Smooth muscle cell (in vitro differentiated cells): Measurements from ENCODE around the gene COL8A1. TPM values are rescaled to one million over a fixed set of nuclear protein-coding genes. Genes with fewer than 3 reads are reported as not detected.

ENCODE experiments used
- DNase-seq: peaks from one replicate; lab custom pipeline; 2025; ENCODE audit not compliant: unreplicated experiment; lab: John Stamatoyannopoulos, UW
- H2AFZ ChIP-seq: fragments of 200-600 bp; sonication (generic); 2 replicates; pipeline ENCODE4 v1.6.0; 2016; ENCODE audit warnings: antibody characterized with exemption, low read depth, mild to moderate bottlenecking
- H3F3A ChIP-seq: fragments of 200-600 bp; sonication (generic); 2 replicates; pipeline ENCODE4 v1.6.0; 2017; ENCODE audit warnings: antibody characterized with exemption, low read depth
- H3K27ac ChIP-seq: fragments of 200-600 bp; sonication (generic); 2 replicates; pipeline ENCODE4 v1.5.1; 2016; ENCODE audit warnings: low read depth, mild to moderate bottlenecking
- H3K27me3 ChIP-seq: fragments of 200-600 bp; sonication (generic); 2 replicates; pipeline ENCODE4 v1.6.1; 2016; ENCODE audit warnings: low read depth, mild to moderate bottlenecking
- H3K36me3 ChIP-seq: fragments of 200-600 bp; sonication (generic); 2 replicates; pipeline ENCODE4 v1.5.1; 2016; ENCODE audit warnings: low read depth
- H3K4me1 ChIP-seq: fragments of 200-600 bp; sonication (generic); 2 replicates; pipeline ENCODE4 v1.5.1; 2016; ENCODE audit warnings: low read depth
- H3K4me2 ChIP-seq: fragments of 200-600 bp; sonication (generic); 2 replicates; pipeline ENCODE4 v1.6.0; 2016; ENCODE audit warnings: mild to moderate bottlenecking
- H3K4me3 ChIP-seq: fragments of 200-600 bp; sonication (generic); 2 replicates; pipeline ENCODE4 v1.5.1; 2016; ENCODE audit warnings: mild to moderate bottlenecking
- H3K79me2 ChIP-seq: fragments of 200-600 bp; sonication (generic); 2 replicates; pipeline ENCODE4 v1.6.0; 2016; ENCODE audit warnings: low read depth, mild to moderate bottlenecking
- H3K9ac ChIP-seq: fragments of 200-600 bp; sonication (generic); 2 replicates; pipeline ENCODE4 v1.6.0; 2016; ENCODE audit warnings: low read depth
- H3K9me3 ChIP-seq: fragments of 200-600 bp; sonication (generic); replicated peaks from 2 replicates; pipeline ENCODE4 v1.5.1; 2016; ENCODE audit warnings: low read depth
- H4K20me1 ChIP-seq: fragments of 200-600 bp; sonication (generic); 2 replicates; pipeline ENCODE4 v1.6.0; 2016; ENCODE audit warnings: low read depth
- WGBS: methylation state at CpG from one replicate; pipeline ENCODE4 v1.1.7; 2016; ENCODE audit warnings: low lambda C conversion rate; 5-methylcytosine and 5-hydroxymethylcytosine counted together
- polyA plus RNA-seq: library from polyadenylated mRNA; unstranded; fragments of >200 nt; fragmentation: Nextera tagmentation; extraction: Ambion mirVana; gene quantifications from 2 replicates; pipeline ENCODE4 v1.2.1, GENCODE V29; 2016
- total RNA-seq: library from RNA; depleted of rRNA; stranded (reverse); fragments of >200 nt; gene quantifications from 2 replicates; pipeline ENCODE4 v1.2.3, GENCODE V29; 2014
- TF ChIP-seq, protein P1 (sequence below): fragments of 200-600 bp; sonication (generic); IDR thresholded peaks from 2 replicates; pipeline ENCODE4 v1.5.1; 2017; ENCODE audit warnings: borderline replicate concordance, mild to moderate bottlenecking, antibody characterized with exemption; ENCODE audit not compliant: insufficient read depth, poor library complexity, severe bottlenecking

Gene COL8A1
- total and polyA plus RNA-seq, 2 experiments from 2014 or later, result 7.9 to 8.2 TPM

DNA sequence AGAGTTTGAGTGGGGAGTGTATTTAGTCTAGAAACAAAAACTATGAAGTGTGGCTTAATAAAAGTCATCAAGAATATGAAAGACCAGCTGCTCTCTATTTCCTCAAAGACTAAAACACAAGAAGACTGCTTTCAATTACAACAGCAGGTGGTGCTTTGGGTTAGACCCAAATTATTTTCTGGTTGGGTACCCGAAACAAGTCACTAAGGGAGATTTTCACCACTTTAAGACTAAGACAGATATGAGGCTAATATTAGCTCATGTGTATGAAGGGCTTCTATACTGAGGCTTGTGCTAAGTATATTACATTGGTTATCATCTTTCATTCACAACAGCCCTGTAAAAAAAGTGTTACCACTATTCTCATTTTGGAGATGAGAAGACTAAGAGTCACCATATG, 43.1 kb downstream of the COL8A1 start:
- Histone ChIP-seq H3K27ac (no peak overlapping the region), H3K79me2 (no peaks in the 10 kb centered on the region), H3K9ac (no peak overlapping the region), H3K36me3 (no peaks in the 10 kb centered on the region), H4K20me1 (no peaks in the 10 kb centered on the region), H3K4me1 (no peaks in the 10 kb centered on the region), H3K4me3 (no peak overlapping the region), H3K4me2 (no peak overlapping the region), H3F3A (no peaks in the 10 kb centered on the region), H3K9me3 (no peaks in the 10 kb centered on the region), H2AFZ (no peak overlapping the region), H3K27me3 (no peaks in the 10 kb centered on the region)
- DNase-seq, result no peak
- 87% methylated on average over 1 of the region's 1 CpG for WGBS
- TF ChIP-seq, protein P1, sequence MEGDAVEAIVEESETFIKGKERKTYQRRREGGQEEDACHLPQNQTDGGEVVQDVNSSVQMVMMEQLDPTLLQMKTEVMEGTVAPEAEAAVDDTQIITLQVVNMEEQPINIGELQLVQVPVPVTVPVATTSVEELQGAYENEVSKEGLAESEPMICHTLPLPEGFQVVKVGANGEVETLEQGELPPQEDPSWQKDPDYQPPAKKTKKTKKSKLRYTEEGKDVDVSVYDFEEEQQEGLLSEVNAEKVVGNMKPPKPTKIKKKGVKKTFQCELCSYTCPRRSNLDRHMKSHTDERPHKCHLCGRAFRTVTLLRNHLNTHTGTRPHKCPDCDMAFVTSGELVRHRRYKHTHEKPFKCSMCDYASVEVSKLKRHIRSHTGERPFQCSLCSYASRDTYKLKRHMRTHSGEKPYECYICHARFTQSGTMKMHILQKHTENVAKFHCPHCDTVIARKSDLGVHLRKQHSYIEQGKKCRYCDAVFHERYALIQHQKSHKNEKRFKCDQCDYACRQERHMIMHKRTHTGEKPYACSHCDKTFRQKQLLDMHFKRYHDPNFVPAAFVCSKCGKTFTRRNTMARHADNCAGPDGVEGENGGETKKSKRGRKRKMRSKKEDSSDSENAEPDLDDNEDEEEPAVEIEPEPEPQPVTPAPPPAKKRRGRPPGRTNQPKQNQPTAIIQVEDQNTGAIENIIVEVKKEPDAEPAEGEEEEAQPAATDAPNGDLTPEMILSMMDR, result no peak

DNA sequence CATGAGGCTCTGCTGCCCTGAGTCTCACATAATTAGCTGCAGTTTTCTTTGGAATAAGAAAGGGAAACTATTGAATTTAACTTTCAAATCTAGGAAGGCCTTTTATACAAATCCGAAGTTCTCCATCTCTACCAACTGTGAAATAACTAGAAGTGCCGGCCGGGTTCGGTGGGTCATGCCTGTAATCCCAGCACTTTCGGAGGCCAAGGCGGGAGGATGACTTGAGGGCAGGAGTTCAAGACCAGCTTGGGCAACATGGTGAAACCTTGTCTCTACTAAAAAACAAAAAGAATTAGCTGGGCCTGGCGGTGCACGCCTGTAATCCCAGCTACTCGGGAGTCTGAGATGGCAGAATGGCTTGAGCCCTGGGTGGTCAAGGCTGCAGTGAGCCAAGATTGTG, 43.6 kb downstream of the COL8A1 start:
- WGBS, result 93% methylated on average over 9 of the region's 9 CpGs
- no peaks in the 10 kb centered on the region for H3K79me2 ChIP-seq

DNA sequence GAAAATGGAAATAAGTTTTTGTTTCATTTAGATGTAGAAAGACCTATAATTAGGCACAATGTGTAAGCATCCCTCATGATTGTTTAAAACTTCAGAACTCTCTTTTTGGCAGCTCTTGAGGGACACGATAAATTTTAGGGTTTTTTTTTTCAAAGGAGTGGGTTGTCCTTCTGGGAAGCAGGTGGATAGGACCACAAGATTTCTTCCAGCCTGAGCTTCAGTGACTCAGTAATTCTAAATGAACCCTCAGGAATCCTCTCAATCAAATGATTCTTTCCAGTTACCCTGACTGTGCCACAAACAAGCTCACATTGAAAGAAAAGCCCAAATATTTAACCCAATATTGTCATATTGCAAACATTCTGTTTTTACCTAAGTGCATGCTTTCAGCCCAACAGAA, 45.1 kb downstream of the COL8A1 start:
- TF ChIP-seq, protein P1, result no peak
- H3K4me1 ChIP-seq, result no peaks in the 10 kb centered on the region
- H3F3A ChIP-seq, result no peaks in the 10 kb centered on the region
- no peak overlapping the region for H3K27ac ChIP-seq
- H3K79me2 ChIP-seq, result no peaks in the 10 kb centered on the region
- no peaks in the 10 kb centered on the region for H3K36me3 ChIP-seq
- no peaks in the 10 kb centered on the region for H4K20me1 ChIP-seq
- H3K9ac ChIP-seq, result no peak overlapping the region
- no peaks in the 10 kb centered on the region for H3K9me3 ChIP-seq
- WGBS, result 89% methylated on average over 1 of the region's 1 CpG
- no peak overlapping the region for H2AFZ ChIP-seq
- H3K4me3 ChIP-seq, result no peak overlapping the region
- H3K27me3 ChIP-seq, result no peaks in the 10 kb centered on the region
- no peak for DNase-seq
- H3K4me2 ChIP-seq, result no peak overlapping the region

More for the DNA sequence above, 43.6 kb downstream of the COL8A1 start:
- Histone ChIP-seq H3K27me3 (no peaks in the 10 kb centered on the region), H3K9ac (no peak overlapping the region), H3F3A (no peaks in the 10 kb centered on the region), H3K27ac (no peak overlapping the region), H4K20me1 (no peaks in the 10 kb centered on the region), H3K36me3 (no peaks in the 10 kb centered on the region), H2AFZ (no peak overlapping the region), H3K4me2 (no peak overlapping the region), H3K9me3 (no peaks in the 10 kb centered on the region), H3K4me3 (no peak overlapping the region), H3K4me1 (no peaks in the 10 kb centered on the region)
- TF ChIP-seq, protein P1, result no peak
- DNase-seq, result no peak

DNA sequence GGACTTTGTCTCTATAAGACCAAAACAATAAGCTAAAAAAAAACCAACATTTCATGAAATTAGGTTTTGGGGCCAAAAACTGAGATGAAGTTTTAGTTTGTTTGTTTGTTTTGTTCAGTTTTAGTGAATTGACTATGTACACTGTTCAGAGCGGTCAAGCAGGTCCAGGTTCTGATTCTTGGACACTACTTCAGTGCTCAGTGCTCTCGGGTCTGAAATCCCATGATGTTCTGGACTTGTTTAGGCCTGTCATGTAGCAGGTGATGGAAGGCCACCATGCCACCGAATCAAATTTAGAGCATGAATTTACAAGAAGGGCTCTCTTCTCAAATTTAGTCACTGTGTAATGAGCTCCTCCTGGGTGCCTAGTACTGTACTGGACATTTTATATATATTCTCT, 45.5 kb downstream of the COL8A1 start:
- Histone ChIP-seq H3K9me3 (no peaks in the 10 kb centered on the region), H3K36me3 (no peaks in the 10 kb centered on the region), H3K27ac (no peak overlapping the region), H3K4me3 (no peak overlapping the region), H4K20me1 (no peaks in the 10 kb centered on the region), H2AFZ (no peak overlapping the region), H3K79me2 (no peaks in the 10 kb centered on the region), H3F3A (no peaks in the 10 kb centered on the region), H3K9ac (no peak overlapping the region), H3K27me3 (no peaks in the 10 kb centered on the region), H3K4me1 (no peaks in the 10 kb centered on the region), H3K4me2 (no peak overlapping the region)
- TF ChIP-seq, protein P1, result no peak
- WGBS, result 93% methylated on average over 3 of the region's 3 CpGs
- no peak for DNase-seq
